Measurements from ENCODE around the gene ACP6.

Gene ACP6

GRCh38 chr1:147652306-147652705, 18.0 kb downstream of the ACP6 start:
- DNase-seq (ENCODE audit: low read depth in 4 of 4, low spot score in 1 of 4), result no peak

DNA sequence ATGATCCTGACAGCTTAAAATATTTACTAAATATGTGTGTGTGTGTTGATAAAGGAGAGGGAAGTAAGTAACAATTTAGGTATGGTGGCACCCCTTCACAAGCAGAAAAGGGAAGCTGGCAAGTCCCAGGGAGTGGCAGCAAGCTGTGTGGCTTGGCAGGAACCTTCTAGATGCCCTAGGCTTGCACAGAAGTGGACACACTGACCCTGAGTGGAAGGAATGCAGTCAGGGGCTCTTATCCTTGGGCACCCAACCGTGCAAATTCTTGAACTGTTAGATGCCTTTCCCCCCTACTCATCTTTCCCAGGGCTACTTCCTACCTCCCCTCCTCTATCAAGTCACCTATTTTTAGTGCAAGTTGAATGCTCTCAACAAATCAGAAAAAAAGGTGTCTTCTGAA, 18.9 kb downstream of the ACP6 start:
- no peak for DNase-seq (ENCODE audit: low read depth in 4 of 4, low spot score in 1 of 4)

- no peak for DNase-seq (ENCODE audit: low read depth in 4 of 4, low spot score in 1 of 4)
Measured at GRCh38 chr1:147648933-147649332, 21.4 kb downstream of the ACP6 start.

DNA sequence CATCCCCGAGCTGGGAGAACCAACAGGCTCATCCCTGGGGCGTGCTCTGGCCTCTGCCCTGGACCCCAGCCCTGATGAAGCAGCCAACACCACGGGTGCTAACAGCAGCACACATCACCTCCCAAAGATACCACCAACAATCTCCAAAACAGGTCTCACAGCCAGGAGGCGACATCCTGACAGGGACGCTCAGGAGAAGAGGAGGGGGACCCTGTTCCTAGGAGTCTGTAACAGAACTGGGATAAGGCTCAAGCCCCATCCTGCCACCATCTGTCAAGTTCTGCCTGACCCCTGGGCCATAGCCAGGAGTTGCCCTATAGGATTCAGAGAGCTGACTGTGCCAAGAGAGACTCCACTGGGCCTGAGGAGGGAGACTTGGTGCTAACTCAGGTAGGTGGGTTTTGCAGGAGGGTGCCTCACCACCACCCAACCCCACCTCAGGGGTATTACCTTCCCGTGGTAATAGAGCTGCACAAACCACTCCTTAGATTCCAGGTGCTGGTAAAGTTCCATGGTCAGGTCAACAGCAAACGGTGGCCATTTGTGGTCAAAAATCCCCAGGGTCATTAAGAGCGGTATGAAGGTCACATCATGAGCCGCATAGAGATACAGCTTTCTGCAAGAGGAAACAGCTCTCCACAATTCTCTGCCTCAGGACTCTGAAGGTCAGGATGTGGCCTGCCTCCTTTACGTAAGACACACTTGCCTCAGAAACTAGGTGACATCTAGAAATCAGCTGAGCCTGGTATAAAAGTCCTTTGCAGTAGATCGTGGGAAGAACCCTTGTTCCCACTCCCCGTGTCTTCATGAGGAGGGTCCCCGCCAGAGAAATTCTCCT, 22.3 kb downstream of the ACP6 start:
- DNase-seq (ENCODE audit: low read depth in 4 of 4, low spot score in 1 of 4), result no peak

DNA sequence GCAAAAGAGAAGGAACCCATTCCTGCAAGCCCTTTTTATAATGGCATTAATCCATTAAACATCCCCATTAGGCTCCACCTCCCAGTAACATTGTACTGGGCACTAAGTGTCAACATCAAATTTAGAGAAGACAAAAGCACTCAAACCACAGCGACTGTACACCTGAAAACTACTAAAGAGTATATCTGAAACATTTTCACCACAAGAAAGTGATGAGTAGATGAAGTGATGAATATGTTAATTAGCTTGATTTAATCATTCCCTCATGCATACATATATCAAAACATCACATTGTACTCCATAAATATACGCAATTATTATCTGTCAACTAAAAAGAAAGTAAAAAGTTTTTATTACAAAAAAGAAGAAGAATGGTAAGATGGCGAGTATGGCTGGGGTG, 26.4 kb downstream of the ACP6 start:
- no peak for DNase-seq (ENCODE audit: low read depth in 4 of 4, low spot score in 1 of 4)

DNA sequence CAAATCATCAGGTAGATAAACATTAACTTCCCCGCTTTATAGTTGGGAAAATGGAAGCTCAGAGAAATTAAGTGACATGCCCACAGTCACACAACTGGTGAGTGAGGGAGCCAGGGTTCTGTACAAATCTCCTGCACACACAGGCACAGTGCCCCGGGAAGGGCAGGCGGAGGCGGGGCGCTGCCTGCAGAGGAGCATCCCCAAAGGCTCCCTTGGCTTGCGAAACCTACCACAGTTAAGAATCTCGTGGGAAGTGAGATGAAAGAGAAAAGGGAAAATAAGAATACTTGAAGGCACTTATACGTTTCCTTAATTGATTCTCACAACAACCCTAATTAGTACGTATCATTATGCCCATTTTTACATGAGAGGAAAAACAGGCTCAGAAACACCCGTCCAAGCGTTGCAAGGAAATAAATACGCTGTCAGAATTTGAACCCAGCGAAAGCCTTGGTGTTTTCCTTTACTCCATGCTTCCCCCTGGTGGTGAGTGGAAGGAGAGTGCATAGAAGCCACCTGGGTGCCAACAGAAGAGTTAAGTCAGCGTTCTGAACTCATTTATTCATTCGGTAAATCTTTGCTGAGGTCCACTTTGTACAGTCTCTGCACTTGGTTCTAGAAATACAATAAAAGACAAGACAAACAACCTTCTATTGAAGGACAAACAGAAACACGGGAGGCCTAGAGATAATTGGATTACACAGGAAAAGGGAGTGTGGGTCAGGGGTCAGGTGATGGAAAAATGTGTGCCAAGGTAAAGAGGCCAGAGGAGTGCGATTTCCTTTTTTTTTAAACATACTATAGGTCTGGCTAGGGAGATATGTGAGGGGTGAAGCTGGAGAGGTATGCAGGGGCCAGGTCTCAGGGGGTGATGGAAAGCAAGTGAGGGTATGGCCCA, 28.4 kb downstream of the ACP6 start:
- peak in 3 of 4 experiments; percentile 20 to 47 (median 29) for DNase-seq (ENCODE audit: low read depth in 4 of 4, low spot score in 1 of 4)

DNA sequence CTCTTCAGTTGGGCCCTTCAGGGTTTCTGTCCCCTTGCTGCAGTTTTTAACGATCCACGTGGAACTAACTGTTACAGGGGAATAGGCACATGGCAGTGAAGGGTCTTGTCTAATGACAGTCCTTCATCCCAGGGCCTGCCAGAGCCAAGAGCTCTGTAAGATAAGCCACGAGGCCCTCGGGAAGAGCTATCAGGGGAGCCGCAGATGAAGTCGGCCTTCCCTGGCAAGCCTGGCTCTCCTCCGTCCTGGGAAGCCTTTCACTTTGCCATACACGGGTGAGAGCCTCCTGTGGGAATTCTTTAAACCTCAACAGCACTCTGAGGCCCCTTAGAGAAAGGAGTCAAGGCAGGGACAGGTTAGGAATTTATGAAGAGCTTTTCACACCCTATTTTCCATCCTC, 29.0 kb downstream of the ACP6 start:
- no peak for DNase-seq (ENCODE audit: low read depth in 4 of 4, low spot score in 1 of 4)

DNA sequence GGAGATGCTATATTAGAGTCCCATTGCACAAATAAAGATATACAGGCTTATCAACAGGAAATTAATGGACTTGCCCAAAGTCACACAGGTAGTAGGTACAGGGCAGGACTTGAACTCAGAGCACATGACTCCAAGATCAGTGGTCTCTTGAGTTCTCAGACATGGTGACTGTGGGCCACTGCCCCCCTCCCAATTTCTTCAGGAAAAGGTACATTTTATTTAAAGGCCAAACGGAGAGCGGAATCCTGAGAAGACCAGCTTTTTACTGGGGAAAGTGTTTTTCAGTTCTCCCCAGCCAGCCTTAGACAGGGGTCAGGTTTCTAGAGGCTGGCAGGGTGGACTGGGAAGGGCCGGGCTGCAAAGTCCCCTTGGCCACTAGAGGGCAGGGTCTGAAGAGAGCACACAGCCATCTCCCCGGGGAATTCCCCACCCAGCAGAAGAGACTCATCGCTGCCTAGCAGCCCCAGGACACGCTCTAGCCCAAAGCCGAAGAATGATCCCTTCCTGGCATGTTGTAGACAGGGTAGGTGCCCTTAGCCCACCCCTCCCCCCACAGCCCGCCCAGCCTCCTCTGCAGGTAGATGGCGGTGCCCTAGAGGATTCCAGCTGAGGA, 29.7 kb downstream of the ACP6 start:
- DNase-seq (ENCODE audit: low read depth in 4 of 4, low spot score in 1 of 4), result peak; percentile 63 to 70 (median 68)

- DNase-seq (ENCODE audit: low read depth in 4 of 4, low spot score in 1 of 4), result no peak
Measured at GRCh38 chr1:147636314-147636713, 34.0 kb downstream of the ACP6 start.

GRCh38 chr1:147635342-147635741, 35.0 kb downstream of the ACP6 start:
- DNase-seq (ENCODE audit: low read depth in 4 of 4, low spot score in 1 of 4), result no peak

DNA sequence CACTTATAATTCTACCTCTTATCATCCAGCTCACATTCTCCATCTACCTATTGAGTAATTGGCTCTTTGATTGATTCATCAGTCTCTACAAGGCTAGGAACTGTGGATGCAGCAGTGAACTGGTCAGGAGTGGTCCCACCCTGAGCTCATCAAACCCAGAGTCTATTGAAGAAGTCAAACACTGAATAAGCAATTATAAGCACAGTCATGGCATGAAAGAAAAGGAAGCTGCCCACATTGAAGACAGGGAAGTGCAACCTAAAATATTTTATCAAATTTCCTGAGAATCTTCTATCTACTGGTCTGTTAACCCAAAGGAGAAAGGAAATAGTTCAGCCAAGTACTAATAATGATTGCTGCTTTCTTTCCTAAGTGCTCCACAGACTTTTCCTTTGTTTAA, 35.7 kb downstream of the ACP6 start:
- no peak for DNase-seq (ENCODE audit: low read depth in 4 of 4, low spot score in 1 of 4)

GRCh38 chr1:147633759-147634158, 36.6 kb downstream of the ACP6 start:
- no peak for DNase-seq (ENCODE audit: low read depth in 4 of 4, low spot score in 1 of 4)

GRCh38 chr1:147631839-147632238, 38.5 kb downstream of the ACP6 start:
- no peak for DNase-seq (ENCODE audit: low read depth in 4 of 4, low spot score in 1 of 4)

GRCh38 chr1:147630447-147630846, 39.9 kb downstream of the ACP6 start:
- no peak for DNase-seq (ENCODE audit: low read depth in 4 of 4, low spot score in 1 of 4)

DNA sequence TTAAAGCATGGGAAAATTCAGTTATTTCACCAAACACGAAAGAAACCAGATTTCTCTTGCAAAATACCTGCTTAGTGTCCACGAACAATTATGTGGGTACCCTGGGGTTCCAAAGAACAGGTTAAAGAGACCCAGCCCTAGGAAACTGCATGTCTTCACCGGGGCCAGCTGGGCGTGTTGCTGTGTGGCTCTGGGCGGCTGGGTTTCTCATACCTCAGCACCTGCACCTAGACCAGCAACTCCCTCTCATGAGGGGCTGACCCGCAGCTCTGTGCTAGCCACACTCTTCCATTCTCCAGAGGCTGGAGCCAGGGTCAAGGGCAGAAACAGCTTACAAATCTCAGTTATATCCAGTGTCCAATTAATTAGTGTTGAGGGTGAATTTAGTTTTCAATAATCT, 40.3 kb downstream of the ACP6 start:
- no peak for DNase-seq (ENCODE audit: low read depth in 4 of 4, low spot score in 1 of 4)

DNA sequence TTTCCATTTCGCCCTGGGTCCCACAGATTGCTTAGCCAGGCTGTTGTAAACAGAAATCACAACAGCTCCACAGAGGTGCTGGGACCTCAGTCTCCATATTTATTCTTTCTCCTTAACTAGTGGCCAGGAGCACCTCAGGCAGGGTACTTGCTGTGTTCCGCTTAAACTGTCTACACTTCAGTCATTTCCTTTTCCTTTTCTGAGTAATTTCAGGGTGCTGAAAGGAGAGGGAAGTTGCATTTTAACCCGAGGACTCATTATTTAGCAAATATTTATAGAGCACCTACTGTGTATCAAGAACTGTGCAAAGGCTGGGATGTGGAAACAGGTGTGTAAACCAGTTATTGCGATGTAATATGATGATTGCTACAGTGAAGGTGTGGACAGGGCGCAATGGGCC, 41.9 kb downstream of the ACP6 start:
- no peak for DNase-seq (ENCODE audit: low read depth in 4 of 4, low spot score in 1 of 4)

DNA sequence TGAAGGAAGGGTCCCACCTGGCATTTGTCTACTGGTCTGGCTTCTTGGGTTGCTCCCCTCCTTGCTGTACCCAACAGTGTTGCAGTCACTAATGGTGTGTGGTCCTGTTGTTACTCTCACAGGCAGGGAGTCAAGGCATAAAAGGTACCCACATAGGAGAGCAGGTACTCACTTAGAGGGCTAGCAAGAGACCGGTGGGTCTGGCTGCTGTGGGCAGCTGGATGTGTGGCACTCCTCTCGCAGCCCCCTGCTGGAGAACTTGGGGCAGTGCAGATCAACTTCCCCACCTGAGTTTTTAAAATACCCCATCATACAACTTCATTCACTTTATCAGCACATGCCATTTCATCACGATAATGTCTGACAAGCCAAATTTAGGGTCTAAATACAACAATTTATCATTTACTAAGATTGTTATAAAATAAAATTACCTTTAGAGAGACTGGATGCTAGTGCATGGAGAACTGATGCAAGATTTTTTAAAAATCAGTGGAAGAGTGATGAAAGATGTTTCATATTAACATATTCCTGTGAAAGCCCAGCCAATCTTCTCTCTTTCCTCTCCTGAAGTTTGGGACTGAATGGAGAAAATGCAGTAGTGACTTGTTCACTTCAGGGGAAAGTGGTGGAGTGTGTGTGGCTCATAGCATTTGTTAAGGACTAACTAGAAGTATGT, 42.8 kb downstream of the ACP6 start:
- DNase-seq (ENCODE audit: low read depth in 4 of 4, low spot score in 1 of 4), result peak; percentile 32 to 39 (median 34)

- DNase-seq (ENCODE audit: low read depth in 4 of 4, low spot score in 1 of 4), result no peak
Measured at GRCh38 chr1:147626739-147627138, 43.6 kb downstream of the ACP6 start.

DNA sequence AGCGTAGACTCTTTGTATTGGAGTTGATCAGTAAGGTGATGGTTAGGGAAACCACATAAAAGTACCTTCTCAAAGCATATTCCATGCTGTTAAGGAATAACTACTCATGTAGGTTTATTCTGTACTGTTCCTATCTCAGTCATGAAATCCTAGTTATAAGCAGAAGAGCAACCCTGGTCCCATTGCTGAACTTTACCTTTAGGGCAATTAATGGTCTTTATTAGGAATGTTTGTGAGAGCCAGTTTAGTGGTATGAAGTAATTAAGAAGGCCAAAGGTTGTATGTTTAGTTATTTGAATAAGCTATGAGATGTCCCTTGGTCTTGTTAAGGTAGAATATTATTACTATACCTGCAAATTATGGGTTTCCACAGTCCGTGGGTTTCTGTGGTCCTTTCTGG, 44.0 kb downstream of the ACP6 start:
- DNase-seq (ENCODE audit: low read depth in 4 of 4, low spot score in 1 of 4), result no peak

- DNase-seq (ENCODE audit: low read depth in 4 of 4, low spot score in 1 of 4), result no peak
Measured at GRCh38 chr1:147625362-147625995, 44.8 kb downstream of the ACP6 start.

DNA sequence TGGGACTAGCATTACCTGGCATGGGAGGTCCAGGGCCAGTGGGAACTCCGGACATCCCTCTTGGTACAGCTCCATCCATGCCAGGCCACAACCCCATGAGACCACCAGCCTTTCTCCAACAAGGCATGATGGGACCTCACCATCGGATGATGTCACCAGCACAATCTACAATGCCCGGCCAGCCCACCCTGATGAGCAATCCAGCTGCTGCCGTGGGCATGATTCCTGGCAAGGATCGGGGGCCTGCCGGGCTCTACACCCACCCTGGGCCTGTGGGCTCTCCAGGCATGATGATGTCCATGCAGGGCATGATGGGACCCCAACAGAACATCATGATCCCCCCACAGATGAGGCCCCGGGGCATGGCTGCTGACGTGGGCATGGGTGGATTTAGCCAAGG, 45.8 kb downstream of the ACP6 start:
- no peak for DNase-seq (ENCODE audit: low read depth in 4 of 4, low spot score in 1 of 4)

Measured in stimulated activated CD4-positive, alpha-beta T cell treated with anti-CD3 and anti-CD28 coated beads, Interleukin-1b, Interleukin-23, amount 100 ng/mL, for 24 hours (primary cell).